CD4-positive, alpha-beta T cell (primary cell): ENCODE data around the gene PRSS22. TPM values are rescaled to one million over a fixed set of nuclear protein-coding genes. Genes with fewer than 3 reads are reported as not detected.

Source experiments
- ATAC-seq: fragments of 200-7000 bp; cut with Tn5 transposase; one replicate; pipeline ENCODE4 v1.10.0; 2022; ENCODE audit warnings: mild to moderate bottlenecking; ENCODE audit not compliant: poor library complexity
- CTCF ChIA-PET: fragments of 350-600 bp; sonication (Branson Sonifier 250); formaldehyde crosslinking; loops from one replicate; lab custom pipeline; 2021; ENCODE audit warnings: antibody characterized with exemption, inconsistent platforms; lab: Charles Lee
- POLR2A ChIA-PET: fragments of 350-600 bp; sonication (Branson Sonifier 250); formaldehyde crosslinking; loops from one replicate; lab custom pipeline; 2021; ENCODE audit warnings: antibody characterized with exemption, inconsistent platforms; lab: Charles Lee
- DNase-seq, 14 experiments: peaks; one replicate each; pipeline ENCODE4 v3.0.0-alpha.2; 2013 to 2020; ENCODE audit warnings: mixed read lengths in 2 of 14
- H3K27ac ChIP-seq, 2 donors: one replicate each; pipeline versions ENCODE4 v1.5.1 to v1.7.0; 2013; ENCODE audit warnings: low read length in 2 of 2, low read depth in 1 of 2, mild to moderate bottlenecking in 1 of 2
- H3K27me3 ChIP-seq, 2 experiments: 1 replicate in 1 of 2; 2 replicates in 1 of 2; pipeline versions ENCODE4 v1.6.1 to v1.7.0; 2013; ENCODE audit warnings: low read length in 2 of 2, control low read depth in 1 of 2, mild to moderate bottlenecking in 1 of 2, moderate library complexity in 1 of 2; ENCODE audit not compliant: insufficient read depth in 2 of 2, control insufficient read depth in 1 of 2
- H3K36me3 ChIP-seq: one replicate; pipeline ENCODE4 v1.6.1; 2013; ENCODE audit warnings: low read length, control low read depth; ENCODE audit not compliant: insufficient read depth
- H3K4me1 ChIP-seq: one replicate; pipeline ENCODE4 v1.6.1; 2013; ENCODE audit warnings: low read length, control low read depth; ENCODE audit not compliant: insufficient read depth
- H3K4me3 ChIP-seq: one replicate; pipeline ENCODE4 v1.5.1; 2013; ENCODE audit warnings: mild to moderate bottlenecking, low read length, moderate library complexity
- H3K9me3 ChIP-seq, 2 experiments: 1 replicate in 1 of 2; 2 replicates in 1 of 2; pipeline versions ENCODE4 v1.6.1 to v1.7.0; 2013; ENCODE audit warnings: low read length in 2 of 2, mild to moderate bottlenecking in 2 of 2, control low read depth in 1 of 2, moderate library complexity in 1 of 2; ENCODE audit not compliant: control insufficient read depth in 1 of 2, insufficient read depth in 1 of 2
- H3K27ac Mint-ChIP-seq: one replicate; pipeline ENCODE4 v1.8.0; 2020; ENCODE audit warnings: mixed read lengths
- H3K27me3 Mint-ChIP-seq: one replicate; pipeline ENCODE4 v1.8.0; 2021; ENCODE audit warnings: mixed read lengths
- H3K36me3 Mint-ChIP-seq: one replicate; pipeline ENCODE4 v1.8.0; 2021; ENCODE audit warnings: low read depth, mixed read lengths
- H3K4me1 Mint-ChIP-seq: one replicate; pipeline ENCODE4 v1.8.0; 2021; ENCODE audit warnings: low read depth, mixed read lengths
- H3K4me3 Mint-ChIP-seq: one replicate; pipeline ENCODE4 v1.8.0; 2020; ENCODE audit warnings: mild to moderate bottlenecking, mixed read lengths
- H3K9me3 Mint-ChIP-seq: one replicate; pipeline ENCODE4 v1.8.0; 2020; ENCODE audit warnings: mixed read lengths
- CTCF ChIP-seq: fragments of 200-600 bp; IDR thresholded peaks from one replicate; pipeline ENCODE4 v1.8.0; 2022; ENCODE audit warnings: antibody characterized with exemption, mild to moderate bottlenecking
- intact Hi-C, 2 experiments: fragments of 100-400 bp; cut with DNase I in 1 of 2; cut with micrococcal nuclease in 1 of 2; formaldehyde crosslinking; loops; one replicate each; pipeline versions ENCODE4 v1.15.1 to v1.9.0; 2023 to 2025; cut with DNase I, micrococcal nuclease
- total RNA-seq, 174 experiments: library from RNA in 2 of 174; stranded (reverse) in 2 of 174; gene quantifications; one replicate each; pipeline ENCODE4 v1.2.3 and lab custom pipeline; 2021 to 2026

The PRSS22 gene
- total RNA-seq, 2 experiments from 2014 or later = 0.93 to 1.1 TPM

DNA sequence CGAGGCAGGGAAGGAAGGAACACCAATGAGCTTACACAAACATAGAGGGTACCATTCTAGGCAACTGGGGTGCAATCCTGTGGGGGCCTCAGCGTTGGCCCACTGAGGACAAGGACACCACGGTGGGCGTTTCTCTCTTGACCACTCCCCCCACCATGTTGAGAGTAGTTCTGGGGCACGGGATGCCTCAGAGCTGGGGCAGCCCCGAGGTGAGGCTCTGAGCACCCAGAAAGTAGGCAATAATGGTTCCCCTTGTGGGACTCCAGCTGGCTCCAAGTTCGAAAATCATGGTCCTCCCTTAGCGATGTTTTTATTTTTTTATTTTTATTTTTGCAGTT lies 35.8 kb downstream of the PRSS22 start:
- no peak for ATAC-seq
- H3K9me3 Mint-ChIP-seq = no peaks in the 10 kb centered on the region
- H3K4me1 ChIP-seq = no peaks in the 10 kb centered on the region

DNA sequence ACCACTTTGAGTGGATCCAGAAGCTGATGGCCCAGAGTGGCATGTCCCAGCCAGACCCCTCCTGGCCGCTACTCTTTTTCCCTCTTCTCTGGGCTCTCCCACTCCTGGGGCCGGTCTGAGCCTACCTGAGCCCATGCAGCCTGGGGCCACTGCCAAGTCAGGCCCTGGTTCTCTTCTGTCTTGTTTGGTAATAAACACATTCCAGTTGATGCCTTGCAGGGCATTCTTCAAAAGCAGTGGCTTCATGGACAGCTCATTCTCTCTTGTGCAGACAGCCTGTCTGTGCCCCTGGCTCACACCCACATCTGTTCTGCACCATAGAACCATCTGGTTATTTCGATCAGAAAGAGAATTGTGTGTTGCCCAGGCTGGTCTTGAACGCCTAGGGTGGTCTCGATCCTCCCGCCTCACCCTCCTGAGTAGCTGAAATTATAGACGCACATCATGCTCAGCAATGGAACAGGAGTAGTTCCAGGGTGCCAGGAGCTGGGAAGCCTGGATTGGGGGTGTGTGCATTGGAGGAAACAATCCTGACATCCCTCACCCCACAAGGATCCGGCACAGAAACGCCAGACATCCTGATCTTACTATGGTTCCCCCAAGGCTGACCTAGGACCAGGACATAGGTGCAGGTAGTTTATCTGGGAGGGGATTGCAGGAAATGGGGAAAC lies 36.3 kb downstream of the PRSS22 start:
- H3K9me3 Mint-ChIP-seq = no peaks in the 10 kb centered on the region
- POLR2A ChIA-PET = no interaction called here
- no peaks in the 10 kb centered on the region for H3K36me3 Mint-ChIP-seq
- H3K4me3 Mint-ChIP-seq = no peak overlapping the region
- ATAC-seq = no peak
- H3K4me1 Mint-ChIP-seq = no peaks in the 10 kb centered on the region
- TF ChIP-seq CTCF = no peak
- no peaks in the 10 kb centered on the region for H3K4me1 ChIP-seq
- H3K9me3 ChIP-seq = no peaks in the 10 kb centered on the region
- no peaks in the 10 kb centered on the region for H3K27me3 Mint-ChIP-seq
- no peak overlapping the region for H3K27ac Mint-ChIP-seq
- CTCF ChIA-PET = no interaction called here
- no peak for DNase-seq
- H3K27me3 ChIP-seq = no peaks in the 10 kb centered on the region
- intact Hi-C loops = no loop called here
- H3K27ac ChIP-seq = no peak overlapping the region
- H3K4me3 ChIP-seq = no peak overlapping the region
- no peaks in the 10 kb centered on the region for H3K36me3 ChIP-seq

More for the DNA sequence above, 35.8 kb downstream of the PRSS22 start:
- no peaks in the 10 kb centered on the region for H3K27me3 Mint-ChIP-seq
- H3K4me3 Mint-ChIP-seq = no peak overlapping the region
- H3K27ac Mint-ChIP-seq = no peak overlapping the region
- CTCF ChIA-PET = no interaction called here
- TF ChIP-seq CTCF = no peak
- DNase-seq = no peak
- POLR2A ChIA-PET = no interaction called here
- Histone ChIP-seq H3K4me3 (no peak overlapping the region), H3K36me3 (no peaks in the 10 kb centered on the region), H3K9me3 (no peaks in the 10 kb centered on the region), H3K27ac (no peak overlapping the region), H3K27me3 (no peaks in the 10 kb centered on the region)
- H3K4me1 Mint-ChIP-seq = no peaks in the 10 kb centered on the region
- intact Hi-C loops = no loop called here
- no peaks in the 10 kb centered on the region for H3K36me3 Mint-ChIP-seq

DNA sequence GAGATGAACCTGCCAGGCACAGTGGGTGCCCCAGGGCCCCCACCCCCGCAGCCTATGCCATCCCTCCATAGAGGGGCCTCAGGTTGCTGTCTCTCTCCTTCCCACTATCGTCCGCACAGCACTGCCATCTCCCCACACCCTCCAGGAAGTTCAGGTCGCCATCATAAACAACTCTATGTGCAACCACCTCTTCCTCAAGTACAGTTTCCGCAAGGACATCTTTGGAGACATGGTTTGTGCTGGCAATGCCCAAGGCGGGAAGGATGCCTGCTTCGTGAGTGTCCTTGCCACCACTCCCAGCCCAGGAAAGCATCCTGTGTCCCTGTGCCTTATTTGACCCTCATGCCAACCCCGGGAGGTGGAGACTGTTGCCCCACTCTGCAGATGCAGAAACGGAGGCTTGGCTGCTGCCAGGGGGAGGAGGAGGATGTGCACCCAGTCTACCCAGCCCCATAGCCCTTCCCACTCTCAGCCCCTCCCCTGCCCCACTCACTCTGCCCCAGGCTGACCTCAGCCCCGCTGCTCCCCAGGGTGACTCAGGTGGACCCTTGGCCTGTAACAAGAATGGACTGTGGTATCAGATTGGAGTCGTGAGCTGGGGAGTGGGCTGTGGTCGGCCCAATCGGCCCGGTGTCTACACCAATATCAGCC lies 37.0 kb downstream of the PRSS22 start:
- Mint-ChIP-seq H3K9me3 (no peaks in the 10 kb centered on the region), H3K36me3 (no peaks in the 10 kb centered on the region), H3K4me3 (no peak overlapping the region), H3K27ac (no peak overlapping the region), H3K4me1 (no peaks in the 10 kb centered on the region), H3K27me3 (no peaks in the 10 kb centered on the region)
- Histone ChIP-seq H3K36me3 (no peaks in the 10 kb centered on the region), H3K4me1 (no peaks in the 10 kb centered on the region), H3K4me3 (no peak overlapping the region), H3K27me3 (no peaks in the 10 kb centered on the region), H3K27ac (no peak overlapping the region), H3K9me3 (no peaks in the 10 kb centered on the region)
- ChIA-PET CTCF (no interaction called here), POLR2A (no interaction called here)
- DNase-seq (no peak), ATAC-seq (no peak)
- intact Hi-C loops = no loop called here
- TF ChIP-seq CTCF = no peak
